SK-N-SH (cell line): ENCODE measurements around the gene ANKRD13B. TPM values are rescaled to one million over a fixed set of nuclear protein-coding genes. Genes with fewer than 3 reads are reported as not detected.

Experiments used
- CTCF ChIA-PET: fragments of 300-600, 350-600 bp; formaldehyde crosslinking; extraction: SDS; loops from one replicate; lab custom pipeline; 2021; lab: Yijun Ruan, JAX
- POLR2A ChIA-PET: fragments of 350-600 bp; sonication (Branson Sonifier 250); formaldehyde crosslinking; extraction: SDS; loops from one replicate; lab custom pipeline; 2020; ENCODE audit warnings: antibody characterized with exemption, inconsistent platforms; lab: Yijun Ruan, JAX
- DNase-seq: peaks from one replicate; pipeline ENCODE4 v3.0.0; 2012
- H2AFZ ChIP-seq: fragments of 200-600 bp; sonication (generic); 2 replicates; pipeline ENCODE4 v1.8.1; 2016; ENCODE audit warnings: antibody characterized with exemption, mild to moderate bottlenecking, low read depth
- H3F3A ChIP-seq: fragments of 200-600 bp; sonication (generic); replicated peaks from 2 replicates; pipeline ENCODE3; 2016; ENCODE audit warnings: antibody characterized with exemption, mild to moderate bottlenecking; ENCODE audit not compliant: insufficient read depth
- H3K27ac ChIP-seq, 2 experiments: fragments of 200-500 bp in 1 of 2; fragments of 200-600 bp in 1 of 2; sonication (Bioruptor generic) in 1 of 2; sonication (generic), shearing (Covaris generic) in 1 of 2; 2 replicates each; pipeline versions ENCODE4 v1.5.1 to v1.6.1; 2014 to 2016; ENCODE audit warnings: low read depth in 2 of 2, inconsistent platforms in 1 of 2, low read length in 1 of 2, mild to moderate bottlenecking in 1 of 2, mixed read lengths in 1 of 2
- H3K27me3 ChIP-seq: fragments of 200-600 bp; sonication (generic), shearing (Covaris generic); 2 replicates; pipeline ENCODE4 v1.6.1; 2016; ENCODE audit warnings: mixed run types; ENCODE audit not compliant: insufficient read depth
- H3K36me3 ChIP-seq, 2 experiments: fragments of 200-500 bp in 1 of 2; fragments of 200-600 bp in 1 of 2; sonication (Bioruptor generic) in 1 of 2; sonication (generic) in 1 of 2; replicated peaks in 1 of 2; 2 replicates each; pipeline versions ENCODE3 to v1.5.1; 2014 to 2016; ENCODE audit warnings: low read length in 1 of 2, mild to moderate bottlenecking in 1 of 2; ENCODE audit not compliant: insufficient read depth in 2 of 2, control insufficient read depth in 1 of 2
- H3K4me1 ChIP-seq, 2 experiments: fragments of 200-500 bp in 1 of 2; fragments of 200-600 bp in 1 of 2; sonication (Bioruptor generic) in 1 of 2; sonication (generic), shearing (Covaris generic) in 1 of 2; 2 replicates each; pipeline versions ENCODE4 v1.5.1 to v1.6.1; 2014 to 2016; ENCODE audit warnings: low read depth in 1 of 2, low read length in 1 of 2, mixed run types in 1 of 2; ENCODE audit not compliant: insufficient read depth in 2 of 2, control insufficient read depth in 1 of 2
- H3K4me2 ChIP-seq: fragments of 200-600 bp; sonication (generic), shearing (Covaris generic); 2 replicates; pipeline ENCODE4 v1.6.1; 2017; ENCODE audit warnings: mixed run types
- H3K4me3 ChIP-seq, 2 experiments: fragments of 200-500 bp in 1 of 2; fragments of 200-600 bp in 1 of 2; sonication (Bioruptor generic) in 1 of 2; sonication (generic), shearing (Covaris generic) in 1 of 2; 2 replicates each; pipeline versions ENCODE4 v1.5.1 to v1.8.1; 2014 to 2016; ENCODE audit warnings: low read depth in 2 of 2, inconsistent platforms in 1 of 2, low read length in 1 of 2, mild to moderate bottlenecking in 1 of 2, mixed read lengths in 1 of 2, moderate library complexity in 1 of 2
- H3K79me2 ChIP-seq: fragments of 200-600 bp; sonication (generic); 2 replicates; pipeline ENCODE4 v1.8.1; 2017; ENCODE audit warnings: mild to moderate bottlenecking; ENCODE audit not compliant: insufficient read depth
- H3K9ac ChIP-seq: fragments of 200-600 bp; sonication (generic); 2 replicates; pipeline ENCODE4 v1.6.1; 2017; ENCODE audit warnings: mixed run types
- H3K9me2 ChIP-seq: fragments of 200-600 bp; sonication (generic); 2 replicates; pipeline ENCODE4 v1.6.1; 2017; ENCODE audit warnings: mixed run types
- H3K9me3 ChIP-seq: fragments of 200-600 bp; sonication (generic); 2 replicates; pipeline ENCODE4 v1.6.1; 2017; ENCODE audit warnings: mixed run types, mild to moderate bottlenecking, moderate library complexity
- H4K20me1 ChIP-seq: fragments of 200-600 bp; sonication (generic); 2 replicates; pipeline ENCODE4 v1.6.1; 2017; ENCODE audit warnings: mild to moderate bottlenecking, mixed run types; ENCODE audit not compliant: insufficient read depth
- EZH2phosphoT487 ChIP-seq: fragments of 200-600 bp; sonication (generic); IDR thresholded peaks from 2 replicates; pipeline ENCODE4 v1.6.1; 2017; ENCODE audit warnings: low read depth, mixed run types, mild to moderate bottlenecking, antibody characterized with exemption, moderate library complexity, borderline replicate concordance
- FOXJ3 ChIP-seq: sonication (generic); formaldehyde crosslinking; IDR thresholded peaks from 2 replicates; pipeline ENCODE4 v1.5.1; 2020; ENCODE audit warnings: mild to moderate bottlenecking, missing genetic modification reagents
- JUND ChIP-seq: IDR thresholded peaks from 2 replicates; pipeline ENCODE4 v1.4.0; 2012
- NFIC ChIP-seq: IDR thresholded peaks from 2 replicates; pipeline ENCODE4 v1.4.0; 2012; ENCODE audit warnings: borderline replicate concordance
- RFX5 ChIP-seq: IDR thresholded peaks from 2 replicates; pipeline ENCODE4 v1.6.1; 2012; ENCODE audit warnings: mild to moderate bottlenecking, improper control_type of control experiment, low read length
- TCF12 ChIP-seq: IDR thresholded peaks from 2 replicates; pipeline ENCODE4 v1.4.0; 2012
- WGBS: methylation state at CpG from one replicate; pipeline ENCODE4 v1.1.6; 2017; ENCODE audit warnings: low lambda C conversion rate; 5-methylcytosine and 5-hydroxymethylcytosine counted together
- polyA plus RNA-seq, 3 experiments: library from polyadenylated mRNA; depleted of rRNA; stranded (reverse); fragments of >200 nt; gene quantifications; 2 replicates each; pipeline ENCODE4 v1.2.3, GENCODE V29; 2012
- TF ChIP-seq, protein P1 (sequence below): fragments of 200-600 bp; sonication (generic); IDR thresholded peaks from 2 replicates; pipeline ENCODE4 v1.6.1; 2017; ENCODE audit warnings: antibody characterized with exemption, mild to moderate bottlenecking, moderate library complexity
- TF ChIP-seq, protein P2 (sequence below): IDR thresholded peaks from 2 replicates; pipeline ENCODE4 v1.6.1; 2012; ENCODE audit warnings: mild to moderate bottlenecking, low read depth, low read length, moderate library complexity
- TF ChIP-seq, protein P3 (sequence below): IDR thresholded peaks from 2 replicates; pipeline ENCODE4 v1.4.0; 2012; ENCODE audit warnings: low read depth, borderline replicate concordance
- TF ChIP-seq, protein P4 (sequence below): IDR thresholded peaks from 2 replicates; pipeline ENCODE4; 2012

ANKRD13B gene
- polyA plus RNA-seq, 1 of the 3 experiments (the other 2 are of a cell fraction): 16.1 TPM

DNA sequence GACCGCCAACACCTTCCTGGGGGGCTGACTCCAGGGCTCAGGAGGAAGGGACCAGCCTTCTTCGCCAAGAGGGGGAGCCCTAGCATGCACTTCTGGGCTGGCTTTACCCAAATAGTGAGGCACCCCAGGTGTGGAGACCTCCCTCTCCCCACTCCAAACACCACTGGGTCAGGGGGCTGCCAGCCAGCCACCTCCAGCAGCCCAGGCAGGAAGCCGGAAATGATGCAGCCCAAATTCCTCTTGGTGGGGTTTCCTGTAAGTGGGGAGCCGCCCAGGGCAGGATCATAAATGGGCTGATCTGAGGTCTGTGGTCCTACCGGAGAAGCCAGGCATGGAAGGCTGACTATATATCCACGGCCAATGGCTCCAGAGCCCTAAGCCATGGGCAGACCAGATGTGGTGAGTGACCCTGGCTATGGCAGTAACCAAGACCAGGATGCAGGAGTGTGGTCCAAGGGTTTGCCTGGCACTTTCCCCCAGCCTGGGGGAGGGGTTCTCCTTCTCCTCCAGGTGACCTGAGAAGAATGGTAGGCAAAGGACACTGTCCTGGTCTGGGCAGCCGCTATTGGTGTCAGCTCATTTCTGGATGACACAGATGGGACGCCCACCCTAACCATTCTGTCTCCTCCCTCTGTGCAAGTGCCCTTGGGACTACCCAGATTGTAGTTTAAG lies 7.7 kb upstream of the ANKRD13B start:
- Histone ChIP-seq H3K4me2 (0 out of 2 replicates have a peak overlapping the region, but pooled peaks have one; percentile 15), H3K36me3 (peaks cover 0 to 25% of the 10 kb centered on the region in 2 experiments), H4K20me1 (peaks cover 67% of the 10 kb centered on the region), H2AFZ (no peak overlapping the region), H3K9ac (no peak overlapping the region), H3F3A (peaks cover 10% of the 10 kb centered on the region), H3K9me3 (no peaks in the 10 kb centered on the region), H3K27me3 (no peaks in the 10 kb centered on the region), H3K4me3 (no peak overlapping the region), H3K27ac (no peak overlapping the region; a peak in 1 of 4 replicates), H3K9me2 (no peaks in the 10 kb centered on the region), H3K79me2 (peaks cover 74% of the 10 kb centered on the region), H3K4me1 (peaks cover 18 to 50% of the 10 kb centered on the region in 2 experiments; a peak in 3 of 4 replicates)
- ChIA-PET POLR2A (no interaction called here), CTCF (interaction anchor here (1.0 to 12.7 kb wide), 4 partner anchors 15 to 346 kb away, joined by 3 to 166 read pairs (median 4); partner anchors contain the start of genes ABHD15 and TP53I13)
- DNase-seq: peak; percentile 24
- TF ChIP-seq, protein P1, sequence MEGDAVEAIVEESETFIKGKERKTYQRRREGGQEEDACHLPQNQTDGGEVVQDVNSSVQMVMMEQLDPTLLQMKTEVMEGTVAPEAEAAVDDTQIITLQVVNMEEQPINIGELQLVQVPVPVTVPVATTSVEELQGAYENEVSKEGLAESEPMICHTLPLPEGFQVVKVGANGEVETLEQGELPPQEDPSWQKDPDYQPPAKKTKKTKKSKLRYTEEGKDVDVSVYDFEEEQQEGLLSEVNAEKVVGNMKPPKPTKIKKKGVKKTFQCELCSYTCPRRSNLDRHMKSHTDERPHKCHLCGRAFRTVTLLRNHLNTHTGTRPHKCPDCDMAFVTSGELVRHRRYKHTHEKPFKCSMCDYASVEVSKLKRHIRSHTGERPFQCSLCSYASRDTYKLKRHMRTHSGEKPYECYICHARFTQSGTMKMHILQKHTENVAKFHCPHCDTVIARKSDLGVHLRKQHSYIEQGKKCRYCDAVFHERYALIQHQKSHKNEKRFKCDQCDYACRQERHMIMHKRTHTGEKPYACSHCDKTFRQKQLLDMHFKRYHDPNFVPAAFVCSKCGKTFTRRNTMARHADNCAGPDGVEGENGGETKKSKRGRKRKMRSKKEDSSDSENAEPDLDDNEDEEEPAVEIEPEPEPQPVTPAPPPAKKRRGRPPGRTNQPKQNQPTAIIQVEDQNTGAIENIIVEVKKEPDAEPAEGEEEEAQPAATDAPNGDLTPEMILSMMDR: peak; percentile 36
- TF ChIP-seq RFX5: no peak
- WGBS: 96% methylated on average over 6 of the region's 8 CpGs

DNA sequence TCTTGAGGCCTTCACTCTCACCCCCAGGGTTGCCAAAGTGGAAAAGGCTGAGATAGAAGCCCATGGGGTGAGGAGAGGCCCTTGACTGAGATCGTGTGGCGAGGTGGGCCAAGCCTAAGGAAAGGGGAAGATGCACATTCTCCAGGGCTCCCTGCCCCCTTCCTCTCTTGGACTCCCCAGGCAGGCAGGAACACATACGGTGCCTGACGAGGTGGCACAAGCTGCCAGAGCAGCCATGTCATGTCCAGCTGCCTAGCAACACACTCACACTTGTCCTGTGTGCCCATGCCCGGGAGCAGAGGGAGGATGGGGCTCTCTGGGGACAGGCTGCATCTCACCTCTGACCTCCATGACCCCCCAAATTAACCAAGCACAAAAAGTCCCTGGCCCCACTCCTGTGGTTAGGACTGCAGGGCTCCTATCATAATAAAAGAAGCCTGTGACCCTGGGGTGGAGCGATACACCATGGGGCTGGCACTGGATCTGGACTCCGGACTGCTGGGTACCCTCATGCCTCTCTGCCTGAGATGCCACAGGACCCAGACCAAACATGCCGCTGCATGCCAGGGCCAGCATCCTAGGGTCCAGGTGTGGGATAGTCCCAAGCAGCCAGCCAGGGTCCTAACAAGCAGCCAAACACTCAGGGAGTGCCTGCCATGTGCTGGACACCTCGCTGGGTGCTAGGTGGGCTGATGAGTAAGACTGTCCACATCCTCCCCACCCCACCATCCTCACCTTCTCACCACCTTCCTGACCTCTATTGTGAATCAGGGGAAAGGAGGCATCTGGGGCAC lies 6.1 kb upstream of the ANKRD13B start:
- Histone ChIP-seq H3K27me3 (no peaks in the 10 kb centered on the region), H3K9me2 (no peaks in the 10 kb centered on the region), H2AFZ (no peak overlapping the region), H3K9ac (no peak overlapping the region), H3K4me3 (peak overlapping the region in 1 of 2 experiments; percentile 89; a peak in 2 of 4 replicates), H3K4me1 (peaks cover 31 to 58% of the 10 kb centered on the region in 2 experiments), H3F3A (peaks cover 19% of the 10 kb centered on the region), H4K20me1 (peaks cover 66% of the 10 kb centered on the region), H3K4me2 (peak overlapping the region; percentile 99), H3K79me2 (peaks cover 67% of the 10 kb centered on the region), H3K36me3 (peaks cover 0 to 17% of the 10 kb centered on the region in 2 experiments), H3K9me3 (no peaks in the 10 kb centered on the region), H3K27ac (peak overlapping the region in 1 of 2 experiments; percentile 34; a peak in 1 of 4 replicates)
- CTCF ChIA-PET: interaction anchor here (0.8 to 12.7 kb wide), 6 partner anchors 8 to 506 kb away, joined by 3 to 166 read pairs (median 4); partner anchors contain the start of genes ABHD15 and TP53I13
- TF ChIP-seq JUND (no peak), RFX5 (no peak), FOXJ3 (CRISPR knock-in tag) (no peak), TCF12 (no peak), NFIC (no peak), EZH2phosphoT487 (no peak)
- TF ChIP-seq, protein P2, sequence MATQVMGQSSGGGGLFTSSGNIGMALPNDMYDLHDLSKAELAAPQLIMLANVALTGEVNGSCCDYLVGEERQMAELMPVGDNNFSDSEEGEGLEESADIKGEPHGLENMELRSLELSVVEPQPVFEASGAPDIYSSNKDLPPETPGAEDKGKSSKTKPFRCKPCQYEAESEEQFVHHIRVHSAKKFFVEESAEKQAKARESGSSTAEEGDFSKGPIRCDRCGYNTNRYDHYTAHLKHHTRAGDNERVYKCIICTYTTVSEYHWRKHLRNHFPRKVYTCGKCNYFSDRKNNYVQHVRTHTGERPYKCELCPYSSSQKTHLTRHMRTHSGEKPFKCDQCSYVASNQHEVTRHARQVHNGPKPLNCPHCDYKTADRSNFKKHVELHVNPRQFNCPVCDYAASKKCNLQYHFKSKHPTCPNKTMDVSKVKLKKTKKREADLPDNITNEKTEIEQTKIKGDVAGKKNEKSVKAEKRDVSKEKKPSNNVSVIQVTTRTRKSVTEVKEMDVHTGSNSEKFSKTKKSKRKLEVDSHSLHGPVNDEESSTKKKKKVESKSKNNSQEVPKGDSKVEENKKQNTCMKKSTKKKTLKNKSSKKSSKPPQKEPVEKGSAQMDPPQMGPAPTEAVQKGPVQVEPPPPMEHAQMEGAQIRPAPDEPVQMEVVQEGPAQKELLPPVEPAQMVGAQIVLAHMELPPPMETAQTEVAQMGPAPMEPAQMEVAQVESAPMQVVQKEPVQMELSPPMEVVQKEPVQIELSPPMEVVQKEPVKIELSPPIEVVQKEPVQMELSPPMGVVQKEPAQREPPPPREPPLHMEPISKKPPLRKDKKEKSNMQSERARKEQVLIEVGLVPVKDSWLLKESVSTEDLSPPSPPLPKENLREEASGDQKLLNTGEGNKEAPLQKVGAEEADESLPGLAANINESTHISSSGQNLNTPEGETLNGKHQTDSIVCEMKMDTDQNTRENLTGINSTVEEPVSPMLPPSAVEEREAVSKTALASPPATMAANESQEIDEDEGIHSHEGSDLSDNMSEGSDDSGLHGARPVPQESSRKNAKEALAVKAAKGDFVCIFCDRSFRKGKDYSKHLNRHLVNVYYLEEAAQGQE: no peak
- TF ChIP-seq, protein P1: no peak
- TF ChIP-seq, protein P3, sequence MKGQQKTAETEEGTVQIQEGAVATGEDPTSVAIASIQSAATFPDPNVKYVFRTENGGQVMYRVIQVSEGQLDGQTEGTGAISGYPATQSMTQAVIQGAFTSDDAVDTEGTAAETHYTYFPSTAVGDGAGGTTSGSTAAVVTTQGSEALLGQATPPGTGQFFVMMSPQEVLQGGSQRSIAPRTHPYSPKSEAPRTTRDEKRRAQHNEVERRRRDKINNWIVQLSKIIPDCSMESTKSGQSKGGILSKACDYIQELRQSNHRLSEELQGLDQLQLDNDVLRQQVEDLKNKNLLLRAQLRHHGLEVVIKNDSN: no peak
- TF ChIP-seq, protein P4, sequence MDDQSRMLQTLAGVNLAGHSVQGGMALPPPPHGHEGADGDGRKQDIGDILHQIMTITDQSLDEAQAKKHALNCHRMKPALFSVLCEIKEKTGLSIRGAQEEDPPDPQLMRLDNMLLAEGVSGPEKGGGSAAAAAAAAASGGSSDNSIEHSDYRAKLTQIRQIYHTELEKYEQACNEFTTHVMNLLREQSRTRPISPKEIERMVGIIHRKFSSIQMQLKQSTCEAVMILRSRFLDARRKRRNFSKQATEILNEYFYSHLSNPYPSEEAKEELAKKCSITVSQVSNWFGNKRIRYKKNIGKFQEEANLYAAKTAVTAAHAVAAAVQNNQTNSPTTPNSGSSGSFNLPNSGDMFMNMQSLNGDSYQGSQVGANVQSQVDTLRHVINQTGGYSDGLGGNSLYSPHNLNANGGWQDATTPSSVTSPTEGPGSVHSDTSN: no peak
- DNase-seq: no peak
- WGBS: 96% methylated on average over 4 of the region's 9 CpGs
- POLR2A ChIA-PET: interaction anchor here (1.6 kb wide), 1 partner anchor 10 kb away, joined by 6 read pairs; no protein-coding TSS in a partner anchor
